Activated naive CD4-positive, alpha-beta T cell treated with anti-CD3 and anti-CD28 coated beads, Interleukin-2, amount 50 U/mL, for 72 hours (primary cell): ENCODE measurements around the gene RDH14. TPM values are rescaled to one million over a fixed set of nuclear protein-coding genes. Genes with fewer than 3 reads are reported as not detected.

Experiments
- ATAC-seq, 2 donors: fragments of 150-1000 bp; cut with Tn5 transposase; 2 replicates each; pipeline ENCODE4 v1.10.0; 2021; ENCODE audit warnings: mild to moderate bottlenecking in 2 of 2, moderate library complexity in 2 of 2
- DNase-seq, 2 donors: peaks; one replicate each; pipeline ENCODE4 v3.0.0; 2021 to 2022; ENCODE audit warnings: low spot score in 2 of 2
- H3K27ac Mint-ChIP-seq, 2 donors: one replicate each; pipeline ENCODE4 v1.8.0; 2022; ENCODE audit warnings: mild to moderate bottlenecking in 2 of 2, mixed read lengths in 2 of 2
- H3K36me3 Mint-ChIP-seq, 2 donors: one replicate each; pipeline ENCODE4 v1.8.0; 2022; ENCODE audit warnings: mixed read lengths in 2 of 2
- H3K9me3 Mint-ChIP-seq, 2 donors: one replicate each; pipeline ENCODE4 v1.8.0; 2022; ENCODE audit warnings: mixed read lengths in 2 of 2
- total RNA-seq, 2 donors: library from RNA; stranded (reverse); gene quantifications; one replicate each; pipeline ENCODE4 v1.2.3, GENCODE V29; 2022

RDH14 gene
- total RNA-seq, 2 donors from 2014 or later: 8.2 to 15.5 TPM

DNA sequence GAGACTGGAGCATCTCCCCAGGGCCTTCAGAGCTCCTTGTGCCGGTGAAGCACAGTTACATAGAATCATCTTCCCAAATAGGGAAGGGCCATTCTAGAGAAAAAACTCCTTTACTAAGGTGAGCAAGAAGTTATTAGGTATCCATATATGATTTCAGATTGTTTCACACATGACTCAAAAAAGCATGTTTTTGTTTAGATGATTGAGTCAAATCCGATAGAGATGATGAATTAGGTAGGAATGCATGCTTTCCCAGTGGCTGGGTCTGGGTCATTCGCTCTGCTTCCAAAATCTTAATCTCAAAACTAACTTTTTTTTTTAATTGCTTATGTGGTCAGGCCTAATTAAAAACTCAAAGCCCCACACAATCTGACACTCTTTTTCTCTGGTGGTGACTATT, 25.1 kb upstream of the RDH14 start:
- ATAC-seq (no peak), DNase-seq (no peak)
- Mint-ChIP-seq H3K27ac (no peak overlapping the region), H3K36me3 (peaks cover 28 to 42% of the 10 kb centered on the region in 2 donors), H3K9me3 (peaks cover 7 to 10% of the 10 kb centered on the region in 2 donors)

DNA sequence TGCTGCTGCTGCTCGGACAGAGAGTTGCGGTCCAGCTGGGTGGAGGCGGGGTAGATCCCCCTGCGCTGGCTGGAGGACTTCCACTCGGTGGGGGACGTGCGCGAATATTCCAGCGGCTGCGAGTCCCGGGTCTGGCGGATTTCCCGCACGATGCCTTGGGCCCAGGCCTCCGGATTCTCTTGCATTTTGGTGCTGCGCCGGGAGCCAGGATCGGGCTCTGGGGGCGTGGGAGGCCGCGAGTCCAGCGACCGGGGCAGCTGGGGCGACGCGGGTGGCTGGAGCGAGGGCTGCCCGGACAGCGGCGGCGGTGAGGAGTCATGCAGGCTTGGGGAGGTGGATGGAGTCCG, 24.1 kb upstream of the RDH14 start:
- ATAC-seq: no peak
- no peak for DNase-seq
- peaks cover 28 to 42% of the 10 kb centered on the region in 2 donors for H3K36me3 Mint-ChIP-seq
- no peak overlapping the region for H3K27ac Mint-ChIP-seq
- peaks cover 7 to 10% of the 10 kb centered on the region in 2 donors for H3K9me3 Mint-ChIP-seq

DNA sequence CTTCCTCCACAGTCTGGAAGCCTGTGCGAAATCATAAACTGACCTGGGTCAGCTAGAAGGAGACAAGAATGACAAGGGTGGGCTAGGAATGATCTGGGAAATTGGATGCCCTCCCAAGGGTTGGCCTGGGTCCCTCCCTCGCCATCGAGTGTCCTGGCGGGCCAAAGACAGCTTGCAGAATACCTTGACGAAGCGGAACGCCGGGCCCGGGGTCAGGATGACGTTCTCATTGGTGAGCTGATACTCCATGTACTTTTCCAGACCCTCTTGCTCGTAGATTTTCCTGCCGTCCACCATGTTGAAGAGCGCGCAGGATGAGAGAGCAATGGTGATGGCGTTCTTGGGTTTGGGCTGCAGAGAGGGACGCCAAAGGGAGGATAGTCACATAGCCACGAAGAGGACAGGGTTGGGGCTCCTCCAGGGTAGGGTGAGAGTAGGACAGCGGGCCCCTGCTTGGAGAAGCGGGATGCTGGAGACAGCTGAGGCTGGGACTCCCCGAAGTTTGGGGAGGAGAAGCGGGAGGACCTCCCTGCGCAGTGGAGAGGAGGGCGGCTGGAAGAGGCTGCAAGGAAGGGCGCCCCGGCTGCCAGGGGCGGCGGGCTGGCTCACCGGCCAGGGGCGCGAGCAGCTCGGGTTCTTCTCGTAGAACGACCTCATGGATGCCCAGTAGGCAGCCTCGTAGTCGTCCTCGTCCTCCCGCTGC, 23.6 kb upstream of the RDH14 start:
- H3K9me3 Mint-ChIP-seq: peaks cover 7 to 16% of the 10 kb centered on the region in 2 donors
- DNase-seq (no peak), ATAC-seq (no peak)
- no peak overlapping the region for H3K27ac Mint-ChIP-seq
- H3K36me3 Mint-ChIP-seq: peaks cover 30 to 43% of the 10 kb centered on the region in 2 donors

GRCh38 chr2:18580606-18581005, 20.2 kb upstream of the RDH14 start:
- Mint-ChIP-seq H3K27ac (no peak overlapping the region), H3K36me3 (peaks cover 45 to 48% of the 10 kb centered on the region in 2 donors), H3K9me3 (peaks cover 10 to 28% of the 10 kb centered on the region in 2 donors)
- no peak for ATAC-seq
- DNase-seq: no peak

- no peak for DNase-seq
- Mint-ChIP-seq H3K36me3 (peaks cover 26 to 40% of the 10 kb centered on the region in 2 donors), H3K9me3 (peaks cover 3 to 27% of the 10 kb centered on the region in 2 donors), H3K27ac (no peak overlapping the region)
- ATAC-seq: no peak
Measured at GRCh38 chr2:18578033-18578432, 17.6 kb upstream of the RDH14 start.

DNA sequence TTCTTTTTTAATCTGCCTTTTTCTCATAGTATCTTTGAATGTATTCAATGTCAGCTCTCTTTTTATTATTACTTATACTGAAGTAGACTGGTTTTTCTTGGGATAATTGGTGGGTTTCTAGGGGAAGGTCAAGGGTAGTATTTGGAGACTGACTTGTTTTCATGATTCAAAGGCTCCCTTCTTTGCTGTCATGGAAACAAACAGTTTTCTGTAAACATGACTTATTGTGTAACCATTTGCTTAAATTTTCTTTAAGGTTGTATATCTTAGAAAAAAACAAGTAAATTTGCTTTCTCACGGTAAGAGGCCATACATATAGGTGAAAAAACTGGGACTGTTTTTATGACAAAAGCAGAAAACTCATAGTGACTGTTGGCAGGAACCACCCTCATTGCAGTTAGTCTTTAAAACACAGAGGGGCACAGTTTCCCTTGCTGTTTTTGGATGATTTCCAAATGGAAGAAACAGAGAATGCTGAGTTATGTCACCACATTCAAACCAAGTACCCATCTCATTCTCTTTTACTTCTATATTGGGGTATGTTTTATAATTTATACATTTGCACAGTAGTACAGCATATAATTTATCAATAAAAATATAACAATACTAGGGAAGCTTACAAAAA, 5.8 kb upstream of the RDH14 start:
- Mint-ChIP-seq H3K36me3 (peaks cover 24 to 30% of the 10 kb centered on the region in 2 donors), H3K9me3 (peaks cover 4% of the 10 kb centered on the region in 2 donors), H3K27ac (no peak overlapping the region)
- ATAC-seq (no peak), DNase-seq (no peak)

- H3K36me3 Mint-ChIP-seq: peaks cover 26 to 45% of the 10 kb centered on the region in 2 donors
- ATAC-seq (no peak), DNase-seq (no peak)
- peak overlapping the region; percentile 92 to 96 for H3K27ac Mint-ChIP-seq
- H3K9me3 Mint-ChIP-seq: peaks cover 4% of the 10 kb centered on the region in 2 donors
Measured at GRCh38 chr2:18560797-18561085, 288 bp upstream of the RDH14 start.

DNA sequence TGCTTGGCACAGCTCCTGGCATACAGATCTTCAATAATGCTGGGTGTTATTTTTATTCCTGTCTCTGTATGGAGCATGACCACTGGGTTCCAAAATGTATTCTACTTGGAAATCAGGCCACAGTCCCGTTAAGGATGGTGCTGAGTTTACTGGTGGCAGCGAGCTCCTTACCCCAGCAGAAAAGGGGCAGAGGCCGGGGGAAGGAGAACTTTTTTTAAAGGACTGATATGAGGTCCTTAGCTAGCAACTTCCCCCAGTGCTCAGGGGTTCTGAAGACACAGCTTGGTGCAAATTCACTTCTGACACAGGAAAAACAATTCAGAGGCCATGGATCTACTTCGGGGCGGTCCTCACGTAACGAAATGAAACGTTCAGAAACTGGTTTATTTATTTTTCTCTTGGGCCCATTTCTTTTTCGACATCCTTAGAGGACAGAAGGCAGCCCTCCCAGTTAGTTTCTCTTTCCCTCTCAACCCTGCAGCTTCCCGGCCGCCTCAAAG, 872 bp downstream of the RDH14 start:
- ATAC-seq: no peak
- H3K27ac Mint-ChIP-seq: peak overlapping the region; percentile 92 to 95
- peaks cover 29 to 43% of the 10 kb centered on the region in 2 donors for H3K36me3 Mint-ChIP-seq
- H3K9me3 Mint-ChIP-seq: peaks cover 0 to 4% of the 10 kb centered on the region in 2 donors
- DNase-seq: no peak

DNA sequence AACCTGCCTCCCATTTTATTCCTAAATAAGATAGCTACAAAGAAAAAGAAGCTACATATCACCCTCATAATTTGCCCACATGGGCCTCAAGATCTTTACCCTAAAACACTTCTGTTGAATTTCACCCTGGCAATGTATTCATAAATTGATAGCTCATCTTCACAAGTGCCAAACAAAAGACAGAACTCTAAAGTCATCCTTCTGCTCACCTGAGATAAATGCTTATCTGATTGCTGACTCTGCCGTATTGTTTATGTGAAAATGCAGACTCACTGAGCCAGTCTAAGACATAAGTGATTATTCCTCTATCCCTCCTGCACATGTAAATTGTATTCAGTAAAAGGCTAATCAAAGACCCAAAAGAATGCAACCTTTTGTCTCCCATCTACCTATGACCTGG, 2.0 kb downstream of the RDH14 start:
- peaks cover 0 to 4% of the 10 kb centered on the region in 2 donors for H3K9me3 Mint-ChIP-seq
- peak overlapping the region in 1 of 2 donors; percentile 92 for H3K27ac Mint-ChIP-seq
- no peak for DNase-seq
- no peak for ATAC-seq
- peaks cover 24 to 48% of the 10 kb centered on the region in 2 donors for H3K36me3 Mint-ChIP-seq

GRCh38 chr2:18557121-18557520, 3.3 kb downstream of the RDH14 start:
- ATAC-seq: no peak
- H3K27ac Mint-ChIP-seq: no peak overlapping the region

GRCh38 chr2:18552351-18553077, 7.9 kb downstream of the RDH14 start:
- Mint-ChIP-seq H3K9me3 (no peaks in the 10 kb centered on the region), H3K36me3 (peaks cover 9 to 44% of the 10 kb centered on the region in 2 donors), H3K27ac (peak overlapping the region in 1 of 2 donors; percentile 29)
- ATAC-seq: peak; percentile 18 to 78
- no peak for DNase-seq

More at GRCh38 chr2:18557121-18557520, 3.3 kb downstream of the RDH14 start:
- Mint-ChIP-seq H3K9me3 (peaks cover 0 to 1% of the 10 kb centered on the region in 2 donors), H3K36me3 (peaks cover 24 to 48% of the 10 kb centered on the region in 2 donors)
- DNase-seq: no peak

GRCh38 chr2:18551623-18552022, 8.8 kb downstream of the RDH14 start:
- DNase-seq (no peak), ATAC-seq (no peak)
- Mint-ChIP-seq H3K36me3 (peaks cover 9 to 37% of the 10 kb centered on the region in 2 donors), H3K27ac (no peak overlapping the region), H3K9me3 (no peaks in the 10 kb centered on the region)

GRCh38 chr2:18551169-18551568, 9.3 kb downstream of the RDH14 start:
- DNase-seq: no peak
- no peak for ATAC-seq
- Mint-ChIP-seq H3K9me3 (no peaks in the 10 kb centered on the region), H3K27ac (no peak overlapping the region), H3K36me3 (peaks cover 9 to 32% of the 10 kb centered on the region in 2 donors)

DNA sequence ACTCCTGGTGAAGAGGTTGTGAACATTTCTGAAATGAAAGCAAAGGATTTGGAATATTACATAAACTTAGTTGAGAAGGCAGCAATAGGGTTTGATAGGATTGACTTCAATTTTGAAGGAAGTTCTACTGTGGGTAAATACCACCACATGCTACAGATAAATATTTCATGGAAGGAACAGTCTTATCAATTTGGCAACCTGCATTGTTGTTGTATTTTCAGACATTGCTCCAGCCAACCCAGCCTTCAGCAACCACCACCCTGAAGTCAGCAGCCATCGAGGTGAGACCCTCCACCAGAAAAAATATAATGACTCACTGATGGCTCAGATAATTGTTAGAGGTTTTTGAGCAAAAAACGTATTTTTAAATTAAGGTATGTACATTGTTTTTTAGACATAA, 10.0 kb downstream of the RDH14 start:
- peaks cover 7 to 28% of the 10 kb centered on the region in 2 donors for H3K36me3 Mint-ChIP-seq
- H3K27ac Mint-ChIP-seq: no peak overlapping the region
- ATAC-seq (no peak), DNase-seq (no peak)
- H3K9me3 Mint-ChIP-seq: no peaks in the 10 kb centered on the region

GRCh38 chr2:18549083-18549482, 11.4 kb downstream of the RDH14 start:
- DNase-seq (no peak), ATAC-seq (no peak)
- no peaks in the 10 kb centered on the region for H3K9me3 Mint-ChIP-seq
- H3K36me3 Mint-ChIP-seq: peaks cover 0 to 23% of the 10 kb centered on the region in 2 donors
- peak overlapping the region in 1 of 2 donors; percentile 33 for H3K27ac Mint-ChIP-seq

- DNase-seq (no peak), ATAC-seq (no peak)
- peak overlapping the region; percentile 24 to 33 for H3K27ac Mint-ChIP-seq
- H3K9me3 Mint-ChIP-seq: no peaks in the 10 kb centered on the region
- peaks cover 0 to 20% of the 10 kb centered on the region in 2 donors for H3K36me3 Mint-ChIP-seq
Measured at GRCh38 chr2:18548621-18549020, 11.8 kb downstream of the RDH14 start.

GRCh38 chr2:18546567-18546966, 13.9 kb downstream of the RDH14 start:
- no peak overlapping the region for H3K27ac Mint-ChIP-seq
- ATAC-seq: peak in 1 of 2 donors; percentile 56
- DNase-seq: no peak
- H3K9me3 Mint-ChIP-seq: no peaks in the 10 kb centered on the region
- peaks cover 5 to 13% of the 10 kb centered on the region in 2 donors for H3K36me3 Mint-ChIP-seq
